Bronchial epithelial cell (primary cell): Measurements from ENCODE around the gene SBK3. TPM values are rescaled to one million over a fixed set of nuclear protein-coding genes. Genes with fewer than 3 reads are reported as not detected.

ENCODE experiments used
- DNase-seq: peaks from one replicate; pipeline ENCODE4 v3.0.0-alpha.2; 2010; ENCODE audit warnings: low read depth
- FAIRE-seq: peaks from 2 replicates; lab custom pipeline; 2011; peaks lifted over from hg19 to GRCh38; lab: Jason Lieb, UNC
- H3K27me3 ChIP-seq: 2 replicates; pipeline ENCODE4 v1.5.1; 2011; ENCODE audit warnings: low read length; ENCODE audit not compliant: control insufficient read depth, insufficient read depth
- H3K36me3 ChIP-seq: 2 replicates; pipeline ENCODE4 v1.5.1; 2011; ENCODE audit warnings: low read length; ENCODE audit not compliant: control insufficient read depth, insufficient read depth
- H3K4me3 ChIP-seq: 2 replicates; pipeline ENCODE4 v1.5.1; 2011; ENCODE audit warnings: mild to moderate bottlenecking, low read depth, low read length, control low read depth
- total RNA-seq: library from RNA; depleted of rRNA; stranded (reverse); fragments of >200 nt; gene quantifications from 2 replicates; pipeline ENCODE4 v1.2.1, GENCODE V29; 2014
- TF ChIP-seq, protein P1 (sequence below): IDR thresholded peaks from 2 replicates; pipeline ENCODE4 v1.5.1; 2011; ENCODE audit warnings: mild to moderate bottlenecking, moderate library complexity, low read length, control low read depth, inconsistent platforms; ENCODE audit not compliant: insufficient read depth, severe bottlenecking

SBK3 gene
- total RNA-seq, 1 donor from 2014 or later, result not detected

- Histone ChIP-seq H3K36me3 (no peaks in the 10 kb centered on the region), H3K4me3 (no peak overlapping the region), H3K27me3 (peaks cover 5% of the 10 kb centered on the region)
- FAIRE-seq (no peak), DNase-seq (no peak)
- TF ChIP-seq, protein P1, sequence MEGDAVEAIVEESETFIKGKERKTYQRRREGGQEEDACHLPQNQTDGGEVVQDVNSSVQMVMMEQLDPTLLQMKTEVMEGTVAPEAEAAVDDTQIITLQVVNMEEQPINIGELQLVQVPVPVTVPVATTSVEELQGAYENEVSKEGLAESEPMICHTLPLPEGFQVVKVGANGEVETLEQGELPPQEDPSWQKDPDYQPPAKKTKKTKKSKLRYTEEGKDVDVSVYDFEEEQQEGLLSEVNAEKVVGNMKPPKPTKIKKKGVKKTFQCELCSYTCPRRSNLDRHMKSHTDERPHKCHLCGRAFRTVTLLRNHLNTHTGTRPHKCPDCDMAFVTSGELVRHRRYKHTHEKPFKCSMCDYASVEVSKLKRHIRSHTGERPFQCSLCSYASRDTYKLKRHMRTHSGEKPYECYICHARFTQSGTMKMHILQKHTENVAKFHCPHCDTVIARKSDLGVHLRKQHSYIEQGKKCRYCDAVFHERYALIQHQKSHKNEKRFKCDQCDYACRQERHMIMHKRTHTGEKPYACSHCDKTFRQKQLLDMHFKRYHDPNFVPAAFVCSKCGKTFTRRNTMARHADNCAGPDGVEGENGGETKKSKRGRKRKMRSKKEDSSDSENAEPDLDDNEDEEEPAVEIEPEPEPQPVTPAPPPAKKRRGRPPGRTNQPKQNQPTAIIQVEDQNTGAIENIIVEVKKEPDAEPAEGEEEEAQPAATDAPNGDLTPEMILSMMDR, result no peak
Measured at GRCh38 chr19:55493052-55493644, 52.2 kb downstream of the SBK3 start.

GRCh38 chr19:55492362-55492944, 52.9 kb downstream of the SBK3 start:
- TF ChIP-seq, protein P1, result no peak
- FAIRE-seq (no peak), DNase-seq (no peak)
- Histone ChIP-seq H3K27me3 (peaks cover 5% of the 10 kb centered on the region), H3K4me3 (no peak overlapping the region), H3K36me3 (no peaks in the 10 kb centered on the region)

DNA sequence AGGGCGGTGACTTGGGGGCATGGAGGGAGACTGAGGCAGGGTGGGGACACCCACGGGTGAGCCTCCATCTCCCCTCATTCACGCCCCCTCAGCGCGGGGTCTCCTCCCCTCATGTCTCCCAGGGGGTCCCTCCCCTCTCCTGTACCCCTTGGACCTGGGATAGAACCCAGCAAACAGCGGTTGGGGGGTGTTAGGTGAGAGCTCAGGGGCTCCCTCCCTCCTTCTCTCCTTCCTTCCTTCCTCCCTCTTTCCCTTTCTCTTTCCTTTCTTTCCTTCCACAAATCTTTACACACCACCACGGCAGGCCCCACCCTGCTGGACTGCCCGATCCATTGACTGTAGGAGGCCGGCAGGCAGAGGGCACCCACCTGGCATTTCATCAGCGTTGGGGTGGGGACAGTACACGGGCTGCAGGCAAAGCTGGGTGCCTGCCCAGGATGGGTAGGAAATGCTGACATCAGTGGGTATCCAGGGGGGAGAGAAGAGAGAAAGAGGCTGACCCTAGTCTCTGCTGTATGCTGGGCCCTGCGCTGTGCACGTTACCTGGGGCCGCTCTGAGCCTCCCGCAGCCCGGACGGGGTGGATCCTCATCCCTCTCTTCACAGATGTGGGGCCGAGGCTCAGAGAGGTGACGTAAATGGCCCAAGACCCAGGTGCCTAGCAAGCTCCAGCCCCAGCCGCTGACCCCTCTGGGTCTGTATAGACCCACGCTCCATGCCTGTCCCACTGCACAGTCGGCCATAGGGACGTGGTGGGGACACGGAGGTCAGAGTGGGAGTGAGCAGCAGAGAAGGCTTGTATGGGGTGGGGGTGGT, 53.6 kb downstream of the SBK3 start:
- Histone ChIP-seq H3K27me3 (peaks cover 5% of the 10 kb centered on the region), H3K4me3 (no peak overlapping the region), H3K36me3 (no peaks in the 10 kb centered on the region)
- TF ChIP-seq, protein P1, result no peak
- no peak for DNase-seq
- no peak for FAIRE-seq

Other genes starting within 250 kb of the SBK3 start
- gene TMEM150B, start 220.2 kb downstream of the SBK3 start, total RNA-seq, result not detected in 2 replicates
- 5.3 and 9.0 TPM in 2 replicates for gene KMT5C, start 205.7 kb downstream of the SBK3 start, total RNA-seq
- gene COX6B2, start 190.8 kb downstream of the SBK3 start, total RNA-seq, result 0.26 and 0.64 TPM in 2 replicates
- gene GARIN5B, start 182.3 kb downstream of the SBK3 start, total RNA-seq, result not detected in 2 replicates
- gene IL11, start 175.1 kb downstream of the SBK3 start, total RNA-seq, result 0.64 and 1.3 TPM in 2 replicates
- gene TMEM190, start 168.7 kb downstream of the SBK3 start, total RNA-seq, result not detected in 2 replicates
- gene TMEM238, start 161.3 kb downstream of the SBK3 start, total RNA-seq, result 3.1 and 10.0 TPM in 2 replicates
- 348 and 603 TPM in 2 replicates for gene RPL28, start 159.6 kb downstream of the SBK3 start, total RNA-seq
- 38.2 and 50.4 TPM in 2 replicates for gene UBE2S, start 137.8 kb downstream of the SBK3 start, total RNA-seq
- not detected in 2 replicates for gene SHISA7, start 102.2 kb downstream of the SBK3 start, total RNA-seq
- gene ISOC2, start 83.9 kb downstream of the SBK3 start, total RNA-seq, result 33.2 and 33.3 TPM in 2 replicates
- gene C19orf85, start 80.8 kb downstream of the SBK3 start, total RNA-seq, result not detected in 2 replicates
- 0.79 and 1.0 TPM in 2 replicates for gene ZNF628, start 68.9 kb downstream of the SBK3 start, total RNA-seq
- gene NAT14, start 60.4 kb downstream of the SBK3 start, total RNA-seq, result 2.4 and 3.5 TPM in 2 replicates
- under 0.01 and 0.26 TPM in 2 replicates for gene SSC5D, start 57.1 kb downstream of the SBK3 start, total RNA-seq
- gene SBK2, start 8.4 kb downstream of the SBK3 start, total RNA-seq, result not detected in 2 replicates
- 1.8 and 2.2 TPM in 2 replicates for gene ZNF579, start 35.3 kb upstream of the SBK3 start, total RNA-seq
- 2.1 and 3.5 TPM in 2 replicates for gene FIZ1, start 54.0 kb upstream of the SBK3 start, total RNA-seq
- 18.4 and 19.6 TPM in 2 replicates for gene ZNF524, start 54.7 kb upstream of the SBK3 start, total RNA-seq
- gene ZNF865, start 60.1 kb upstream of the SBK3 start, total RNA-seq, result 0.53 and 0.64 TPM in 2 replicates
- 5.0 and 5.1 TPM in 2 replicates for gene ZNF784, start 79.0 kb upstream of the SBK3 start, total RNA-seq
- gene ZNF580, start 95.5 kb upstream of the SBK3 start, total RNA-seq, result 2.4 and 2.7 TPM in 2 replicates
- gene ZNF581, start 98.1 kb upstream of the SBK3 start, total RNA-seq, result 9.6 and 19.2 TPM in 2 replicates
- gene CCDC106, start 102.7 kb upstream of the SBK3 start, total RNA-seq, result 2.6 and 2.9 TPM in 2 replicates
- gene U2AF2, start 109.5 kb upstream of the SBK3 start, total RNA-seq, result 121 and 140 TPM in 2 replicates
- 28.2 and 80.5 TPM in 2 replicates for gene EPN1, start 129.7 kb upstream of the SBK3 start, total RNA-seq
- gene NLRP9, start 192.9 kb upstream of the SBK3 start, total RNA-seq, result not detected in 2 replicates
- not detected in 2 replicates for gene RFPL4A, start 213.6 kb upstream of the SBK3 start, total RNA-seq
- gene RFPL4AL1, start 223.6 kb upstream of the SBK3 start, total RNA-seq, result not detected in 2 replicates